Spleen (tissue), 7 donors: ENCODE results near the gene MOSPD3.

Source experiments
- CTCF ChIP-seq, 11 experiments: fragments of 200-600 bp in 7 of 11; fragments of 450-650 bp in 4 of 11; sonication (generic) in 4 of 11; IDR thresholded peaks in 8 of 11; conservative IDR thresholded peaks in 3 of 11; 1 replicate in 7 of 11; 2 replicates in 4 of 11; pipeline versions ENCODE4 v1.4.0 to v1.8.0; 2016 to 2021; ENCODE audit warnings: antibody characterized with exemption in 11 of 11, inconsistent platforms in 4 of 11, mild to moderate bottlenecking in 1 of 11
- POLR2A ChIP-seq, 3 donors: fragments of 450-650 bp; IDR thresholded peaks; one replicate each; pipeline ENCODE4 v1.5.1; 2017; ENCODE audit warnings: antibody characterized with exemption in 3 of 3, mild to moderate bottlenecking in 1 of 3
- POLR2AphosphoS5 ChIP-seq, 3 donors: sonication (generic); formaldehyde crosslinking; IDR thresholded peaks; one replicate each; pipeline ENCODE4 v1.5.1; 2017; ENCODE audit warnings: antibody characterized with exemption in 3 of 3
- donor health status: DM: no; HTN: no; CAD: no; lungs with moderate emphysema.
- donor health status: DM: no; HTN: no; CAD: no.
- donor health status: DM: no; HTN: no; CAD: no.

- no peak for TF ChIP-seq CTCF (IDR thresholded peaks at IDR 0.05 in 8 of 11, conservative IDR thresholded peaks at IDR 0.05 in 3 of 11)
- TF ChIP-seq POLR2AphosphoS5 (IDR thresholded peaks at IDR 0.05) = no peak
- TF ChIP-seq POLR2A (IDR thresholded peaks at IDR 0.05) = no peak
Measured at GRCh38 chr7:100640517-100641440, 28.4 kb downstream of the MOSPD3 start.
